GM12891 (cell line): Measurements from ENCODE around the gene CFDP1.

Experiments
- PAX5 ChIP-seq: IDR thresholded peaks from 2 replicates; pipeline ENCODE4 v1.6.1; 2011; ENCODE audit warnings: low read length, moderate library complexity, mild to moderate bottlenecking; ENCODE audit not compliant: insufficient read depth, severe bottlenecking
- POLR2A ChIP-seq: IDR thresholded peaks from 2 replicates; pipeline ENCODE4 v1.6.1; 2011; ENCODE audit warnings: low read depth, low read length, control low read depth
- POLR2AphosphoS5 ChIP-seq: IDR thresholded peaks from 2 replicates; pipeline ENCODE4 v1.6.1; 2011; ENCODE audit warnings: low read depth, low read length, control low read depth
- SPI1 ChIP-seq: IDR thresholded peaks from 2 replicates; pipeline ENCODE4 v1.6.1; 2011; ENCODE audit warnings: low read depth, low read length, control low read depth
- TAF1 ChIP-seq: IDR thresholded peaks from 2 replicates; pipeline ENCODE4 v1.6.1; 2011; ENCODE audit warnings: low read depth, low read length, control low read depth

DNA sequence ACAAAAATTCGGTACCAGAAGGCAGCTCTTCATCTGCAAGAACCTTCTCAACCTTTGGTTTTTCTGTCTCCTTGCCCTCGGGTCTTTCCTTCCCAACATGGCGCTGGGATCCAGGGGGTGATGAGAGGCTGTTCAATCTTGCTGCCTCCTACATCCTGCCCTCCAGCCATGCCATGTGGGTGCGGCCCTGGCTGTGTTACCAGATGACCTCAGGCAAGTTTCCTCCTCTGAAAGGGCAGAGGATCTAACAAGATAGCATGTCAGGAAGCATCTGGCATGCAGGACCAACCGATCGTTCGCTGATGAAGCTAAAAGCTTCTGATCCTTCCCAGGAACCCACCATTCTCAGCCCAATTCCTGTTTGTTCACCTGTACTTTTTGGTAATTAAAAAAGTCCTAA, 145.1 kb downstream of the CFDP1 start:
- TF ChIP-seq PAX5 (no peak), POLR2A (no peak), TAF1 (no peak), SPI1 (no peak), POLR2AphosphoS5 (no peak)
